ENCODE results near the gene GPR176. TPM values are rescaled to one million over a fixed set of nuclear protein-coding genes. Genes with fewer than 3 reads are reported as not detected.
A peak's percentile ranks its signal among the peaks of the same experiment; 100 is the strongest.

Gene GPR176
- total RNA-seq, 2 experiments from 2014 or later, result 0.57 TPM; not detected in 1

- ChIA-PET POLR2A (interaction anchor here (2.0 kb wide), 1 partner anchor 9 kb away, joined by 7 read pairs; no protein-coding TSS in a partner anchor), CTCF (ENCODE audit: unreplicated experiment) (no interaction called here)
- Histone ChIP-seq H3K4me1 (ENCODE audit: insufficient read depth, low read length, poor library complexity, severe bottlenecking) (peaks cover 18% of the 10 kb centered on the region), H3K27ac (ENCODE audit: low read depth, low read length, poor library complexity, severe bottlenecking) (no peak overlapping the region), H3K79me2 (ENCODE audit: insufficient read depth, low read depth, low read length) (peaks cover 9% of the 10 kb centered on the region; the same call in 1 of the 2 replicates), H3K9me2 (ENCODE audit: insufficient read depth, low read length) (no peaks in the 10 kb centered on the region), H3K4me3 (ENCODE audit: low read depth, low read length, poor library complexity, severe bottlenecking) (peak overlapping the region; percentile 84), H3K36me3 (ENCODE audit: insufficient read depth, low read length) (no peaks in the 10 kb centered on the region), H4K20me1 (ENCODE audit: insufficient read depth, low read length) (no peaks in the 10 kb centered on the region), H2AFZ (ENCODE audit: low read length) (peak overlapping the region; percentile 100), H3K4me2 (ENCODE audit: low read length) (peak overlapping the region; percentile 87), H3K9me3 (ENCODE audit: low read length) (no peaks in the 10 kb centered on the region)
- DNase-seq (ENCODE audit: low spot score), result no peak
- intact Hi-C loops (cut with micrococcal nuclease; ENCODE audit: unreplicated experiment), result loop anchor here (5.0 to 10.0 kb wide), 4 partner anchors 151 to 541 kb away; partner anchors contain the start of genes BUB1B, EIF2AK4 and INAFM2
- no TSS peak for BruUV-seq (replicated peaks)
- TF ChIP-seq CTCF (conservative IDR thresholded peaks at IDR 0.05; ENCODE audit: low read length), result no peak
These were observed 138.7 kb downstream of the GPR176 start for GRCh38 chr15:39781147-39781966.

GRCh38 chr15:39778021-39778420 lies 142.0 kb downstream of the GPR176 start:
- CTCF ChIA-PET (ENCODE audit: unreplicated experiment), result no interaction called here
- H3K9me2 ChIP-seq (ENCODE audit: insufficient read depth, low read length), result no peaks in the 10 kb centered on the region
- peaks cover 2% of the 10 kb centered on the region; the same call in 1 of the 2 replicates for H3K79me2 ChIP-seq (ENCODE audit: insufficient read depth, low read depth, low read length)
- H3K4me2 ChIP-seq (ENCODE audit: low read length), result no peak overlapping the region
- H3K4me3 ChIP-seq (ENCODE audit: low read depth, low read length, poor library complexity, severe bottlenecking), result no peak overlapping the region
- DNase-seq (ENCODE audit: low spot score), result no peak
- intact Hi-C loops (cut with micrococcal nuclease; ENCODE audit: unreplicated experiment), result no loop called here
- POLR2A ChIA-PET, result no interaction called here
- H4K20me1 ChIP-seq (ENCODE audit: insufficient read depth, low read length), result no peaks in the 10 kb centered on the region
- no peaks in the 10 kb centered on the region for H3K36me3 ChIP-seq (ENCODE audit: insufficient read depth, low read length)
- no TSS peak for BruUV-seq (replicated peaks)
- H3K27ac ChIP-seq (ENCODE audit: low read depth, low read length, poor library complexity, severe bottlenecking), result no peak overlapping the region
- peaks cover 12% of the 10 kb centered on the region for H3K4me1 ChIP-seq (ENCODE audit: insufficient read depth, low read length, poor library complexity, severe bottlenecking)
- TF ChIP-seq CTCF (conservative IDR thresholded peaks at IDR 0.05; ENCODE audit: low read length), result no peak
- no peak for TF ChIP-seq EZH2phosphoT487 (IDR thresholded peaks at IDR 0.05; ENCODE audit: borderline replicate concordance, low read depth, low read length)
- H3K9me3 ChIP-seq (ENCODE audit: low read length), result no peaks in the 10 kb centered on the region
- H2AFZ ChIP-seq (ENCODE audit: low read length), result no peak overlapping the region

- H4K20me1 ChIP-seq (ENCODE audit: insufficient read depth, low read length), result no peaks in the 10 kb centered on the region
- TF ChIP-seq CTCF (conservative IDR thresholded peaks at IDR 0.05; ENCODE audit: low read length) (no peak), EZH2phosphoT487 (IDR thresholded peaks at IDR 0.05; ENCODE audit: borderline replicate concordance, low read depth, low read length) (no peak)
- H3K4me3 ChIP-seq (ENCODE audit: low read depth, low read length, poor library complexity, severe bottlenecking), result no peak overlapping the region
- no peaks in the 10 kb centered on the region for H3K79me2 ChIP-seq (ENCODE audit: insufficient read depth, low read depth, low read length)
- DNase-seq (ENCODE audit: low spot score), result no peak
- no peak overlapping the region for H2AFZ ChIP-seq (ENCODE audit: low read length)
- no TSS peak for BruUV-seq (replicated peaks)
- no peaks in the 10 kb centered on the region for H3K9me2 ChIP-seq (ENCODE audit: insufficient read depth, low read length)
- no peaks in the 10 kb centered on the region for H3K36me3 ChIP-seq (ENCODE audit: insufficient read depth, low read length)
- peaks cover 12% of the 10 kb centered on the region for H3K4me1 ChIP-seq (ENCODE audit: insufficient read depth, low read length, poor library complexity, severe bottlenecking)
- CTCF ChIA-PET (ENCODE audit: unreplicated experiment), result no interaction called here
- no peaks in the 10 kb centered on the region for H3K9me3 ChIP-seq (ENCODE audit: low read length)
- no peak overlapping the region for H3K27ac ChIP-seq (ENCODE audit: low read depth, low read length, poor library complexity, severe bottlenecking)
- intact Hi-C loops (cut with micrococcal nuclease; ENCODE audit: unreplicated experiment), result no loop called here
- no peak overlapping the region for H3K4me2 ChIP-seq (ENCODE audit: low read length)
- POLR2A ChIA-PET, result no interaction called here
These were observed 142.6 kb downstream of the GPR176 start for GRCh38 chr15:39777496-39777895.

Measured in OCI-LY7 (cell line).